KOPT-K1 (cell line): ENCODE measurements around the gene HOXD1.

Experiments
- H3K27ac ChIP-seq: fragments of 200-600 bp; sonication (generic); 2 replicates; pipeline ENCODE4 v1.5.1; 2016; ENCODE audit warnings: antibody characterized with exemption, mild to moderate bottlenecking, low read depth, low read length; ENCODE audit not compliant: poor library complexity, severe bottlenecking
- H3K36me3 ChIP-seq: fragments of 200-600 bp; sonication (generic); 2 replicates; pipeline ENCODE4 v1.5.1; 2017; ENCODE audit warnings: antibody characterized with exemption, mild to moderate bottlenecking, low read length, moderate library complexity; ENCODE audit not compliant: insufficient read depth
- H3K9me3 ChIP-seq: fragments of 200-600 bp; sonication (generic); 2 replicates; pipeline ENCODE4 v1.5.1; 2017; ENCODE audit warnings: antibody characterized with exemption, low read length, mild to moderate bottlenecking; ENCODE audit not compliant: insufficient read depth, poor library complexity, severe bottlenecking

Gene HOXD1

GRCh38 chr2:176212276-176212675 is 23.8 kb downstream of the HOXD1 start:
- Histone ChIP-seq H3K27ac (no peak overlapping the region), H3K36me3 (no peaks in the 10 kb centered on the region), H3K9me3 (no peaks in the 10 kb centered on the region)

- Histone ChIP-seq H3K36me3 (no peaks in the 10 kb centered on the region), H3K9me3 (no peaks in the 10 kb centered on the region), H3K27ac (no peak overlapping the region)
These were observed 24.9 kb downstream of the HOXD1 start for GRCh38 chr2:176213406-176213805.

GRCh38 chr2:176227874-176228273 is 39.4 kb downstream of the HOXD1 start:
- Histone ChIP-seq H3K36me3 (no peaks in the 10 kb centered on the region), H3K9me3 (no peaks in the 10 kb centered on the region), H3K27ac (no peak overlapping the region)

- H3K9me3 ChIP-seq: no peaks in the 10 kb centered on the region
- no peak overlapping the region for H3K27ac ChIP-seq
- no peaks in the 10 kb centered on the region for H3K36me3 ChIP-seq
These were observed 45.7 kb downstream of the HOXD1 start for GRCh38 chr2:176234156-176234555.

- H3K27ac ChIP-seq: no peak overlapping the region
- no peaks in the 10 kb centered on the region for H3K36me3 ChIP-seq
- no peaks in the 10 kb centered on the region for H3K9me3 ChIP-seq
These were observed 46.5 kb downstream of the HOXD1 start for GRCh38 chr2:176234940-176235339.

- Histone ChIP-seq H3K36me3 (no peaks in the 10 kb centered on the region), H3K9me3 (no peaks in the 10 kb centered on the region), H3K27ac (no peak overlapping the region)
These were observed 49.0 kb downstream of the HOXD1 start for GRCh38 chr2:176237456-176237855.

- no peak overlapping the region for H3K27ac ChIP-seq
- no peaks in the 10 kb centered on the region for H3K36me3 ChIP-seq
- no peaks in the 10 kb centered on the region for H3K9me3 ChIP-seq
These were observed 50.6 kb downstream of the HOXD1 start for GRCh38 chr2:176239031-176239430.

- no peak overlapping the region for H3K27ac ChIP-seq
- no peaks in the 10 kb centered on the region for H3K36me3 ChIP-seq
- H3K9me3 ChIP-seq: no peaks in the 10 kb centered on the region
These were observed 51.8 kb downstream of the HOXD1 start for GRCh38 chr2:176240301-176240700.
